Activated B cell treated with CpG ODN at 0.5 μM for 24 hours (primary cell): ENCODE data around the gene SPTBN5. TPM values are rescaled to one million over a fixed set of nuclear protein-coding genes. Genes with fewer than 3 reads are reported as not detected.

ENCODE experiments used
- ATAC-seq: fragments of 200-7000 bp; cut with Tn5 transposase; one replicate; pipeline ENCODE4 v1.10.0; 2021; ENCODE audit warnings: low read depth, mild to moderate bottlenecking, moderate library complexity
- CTCF ChIA-PET: fragments of 350-600 bp; sonication (Branson Sonifier 250); formaldehyde crosslinking; loops from one replicate; lab custom pipeline; 2021; ENCODE audit warnings: antibody characterized with exemption; lab: Charles Lee
- POLR2A ChIA-PET: fragments of 350-600 bp; sonication (Branson Sonifier 250); formaldehyde crosslinking; loops from one replicate; lab custom pipeline; 2021; ENCODE audit warnings: antibody characterized with exemption; lab: Charles Lee
- DNase-seq: peaks from one replicate; pipeline ENCODE4 v3.0.0; 2022
- H3K27ac Mint-ChIP-seq: one replicate; pipeline ENCODE4 v1.8.0; 2020; ENCODE audit warnings: mixed read lengths
- H3K27me3 Mint-ChIP-seq: one replicate; pipeline ENCODE4 v1.8.0; 2021; ENCODE audit warnings: mixed read lengths
- H3K36me3 Mint-ChIP-seq: one replicate; pipeline ENCODE4 v1.8.0; 2021; ENCODE audit warnings: low read depth, mixed read lengths
- H3K4me1 Mint-ChIP-seq: one replicate; pipeline ENCODE4 v1.8.0; 2021; ENCODE audit warnings: mixed read lengths
- H3K4me3 Mint-ChIP-seq: one replicate; pipeline ENCODE4 v1.8.0; 2020; ENCODE audit warnings: mild to moderate bottlenecking, mixed read lengths
- H3K9me3 Mint-ChIP-seq: one replicate; pipeline ENCODE4 v1.8.0; 2020; ENCODE audit warnings: mixed read lengths
- CTCF ChIP-seq: fragments of 200-600 bp; IDR thresholded peaks from one replicate; pipeline ENCODE4 v1.8.0; 2022; ENCODE audit warnings: antibody characterized with exemption, mild to moderate bottlenecking
- intact Hi-C: fragments of 100-400 bp; cut with micrococcal nuclease; formaldehyde crosslinking; loops from one replicate; pipeline ENCODE4 v1.15.1; 2024
- total RNA-seq: library from RNA; stranded (reverse); gene quantifications from 2 replicates; pipeline ENCODE4 v1.2.3, GENCODE V29; 2022

The SPTBN5 gene
- total RNA-seq, 1 donor from 2014 or later: 1.1 TPM

DNA sequence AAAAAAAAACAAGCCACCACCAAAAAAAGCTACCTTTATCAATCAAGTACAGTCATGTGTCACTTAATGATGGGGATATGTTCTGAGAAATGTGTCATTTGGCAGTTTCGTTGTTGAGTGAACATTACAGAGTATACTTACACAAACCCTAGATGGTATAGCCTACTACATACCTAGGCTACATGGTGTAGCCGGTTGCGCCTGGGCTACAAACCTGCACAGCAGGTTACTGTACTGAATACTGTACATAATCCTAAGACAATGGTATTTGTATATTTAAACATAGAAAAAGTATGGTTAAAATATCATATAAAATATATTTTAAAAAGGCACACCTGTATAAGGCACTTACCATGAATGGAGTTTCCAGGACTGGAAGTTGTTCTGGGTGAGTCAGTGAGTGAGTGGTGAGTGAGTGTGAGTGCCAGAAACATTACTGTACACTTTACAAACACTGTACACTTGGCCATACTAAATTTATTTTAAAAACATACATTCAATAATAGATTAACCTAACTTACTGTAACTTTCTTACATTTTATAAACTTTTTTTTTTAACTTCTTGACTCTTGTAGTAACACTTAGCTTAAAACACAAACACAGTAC, 91.9 kb downstream of the SPTBN5 start:
- H3K36me3 Mint-ChIP-seq: peaks cover 39% of the 10 kb centered on the region
- POLR2A ChIA-PET: no interaction called here

GRCh38 chr15:41801185-41801584, 92.7 kb downstream of the SPTBN5 start:
- POLR2A ChIA-PET: no interaction called here
- peaks cover 39% of the 10 kb centered on the region for H3K36me3 Mint-ChIP-seq

More for the DNA sequence above, 91.9 kb downstream of the SPTBN5 start:
- Mint-ChIP-seq H3K27me3 (no peaks in the 10 kb centered on the region), H3K9me3 (no peaks in the 10 kb centered on the region), H3K4me3 (no peak overlapping the region), H3K27ac (no peak overlapping the region), H3K4me1 (peaks cover 25% of the 10 kb centered on the region)
- intact Hi-C loops: no loop called here
- TF ChIP-seq CTCF: no peak
- ATAC-seq (no peak), DNase-seq (no peak)
- CTCF ChIA-PET: interaction anchor here (4.7 kb wide), 1 partner anchor 28 kb away, joined by 18 read pairs; the partner anchor contains the start of gene MAPKBP1

GRCh38 chr15:41799488-41799805, 94.4 kb downstream of the SPTBN5 start:
- POLR2A ChIA-PET: interaction anchor here (0.8 kb wide), 1 partner anchor 25 kb away, joined by 5 read pairs; the partner anchor contains the start of gene MAPKBP1
- peaks cover 38% of the 10 kb centered on the region for H3K36me3 Mint-ChIP-seq
- no peak overlapping the region for H3K4me3 Mint-ChIP-seq
- H3K4me1 Mint-ChIP-seq: peaks cover 44% of the 10 kb centered on the region
- H3K27me3 Mint-ChIP-seq: no peaks in the 10 kb centered on the region
- H3K27ac Mint-ChIP-seq: peak overlapping the region; percentile 11
- intact Hi-C loops: no loop called here
- no peak for TF ChIP-seq CTCF
- CTCF ChIA-PET: interaction anchor here (1.7 to 4.7 kb wide), 2 partner anchors 11 to 26 kb away, joined by 4 to 18 read pairs; partner anchors contain the start of gene MAPKBP1
- no peaks in the 10 kb centered on the region for H3K9me3 Mint-ChIP-seq
- ATAC-seq: peak; percentile 21
- DNase-seq: no peak

More at GRCh38 chr15:41801185-41801584, 92.7 kb downstream of the SPTBN5 start:
- H3K4me3 Mint-ChIP-seq: no peak overlapping the region
- H3K27me3 Mint-ChIP-seq: no peaks in the 10 kb centered on the region
- no peak overlapping the region for H3K27ac Mint-ChIP-seq
- no peaks in the 10 kb centered on the region for H3K9me3 Mint-ChIP-seq
- TF ChIP-seq CTCF: no peak
- CTCF ChIA-PET: interaction anchor here (4.7 kb wide), 1 partner anchor 28 kb away, joined by 18 read pairs; the partner anchor contains the start of gene MAPKBP1
- no peak for ATAC-seq
- no peak for DNase-seq
- peaks cover 29% of the 10 kb centered on the region for H3K4me1 Mint-ChIP-seq
- intact Hi-C loops: no loop called here

DNA sequence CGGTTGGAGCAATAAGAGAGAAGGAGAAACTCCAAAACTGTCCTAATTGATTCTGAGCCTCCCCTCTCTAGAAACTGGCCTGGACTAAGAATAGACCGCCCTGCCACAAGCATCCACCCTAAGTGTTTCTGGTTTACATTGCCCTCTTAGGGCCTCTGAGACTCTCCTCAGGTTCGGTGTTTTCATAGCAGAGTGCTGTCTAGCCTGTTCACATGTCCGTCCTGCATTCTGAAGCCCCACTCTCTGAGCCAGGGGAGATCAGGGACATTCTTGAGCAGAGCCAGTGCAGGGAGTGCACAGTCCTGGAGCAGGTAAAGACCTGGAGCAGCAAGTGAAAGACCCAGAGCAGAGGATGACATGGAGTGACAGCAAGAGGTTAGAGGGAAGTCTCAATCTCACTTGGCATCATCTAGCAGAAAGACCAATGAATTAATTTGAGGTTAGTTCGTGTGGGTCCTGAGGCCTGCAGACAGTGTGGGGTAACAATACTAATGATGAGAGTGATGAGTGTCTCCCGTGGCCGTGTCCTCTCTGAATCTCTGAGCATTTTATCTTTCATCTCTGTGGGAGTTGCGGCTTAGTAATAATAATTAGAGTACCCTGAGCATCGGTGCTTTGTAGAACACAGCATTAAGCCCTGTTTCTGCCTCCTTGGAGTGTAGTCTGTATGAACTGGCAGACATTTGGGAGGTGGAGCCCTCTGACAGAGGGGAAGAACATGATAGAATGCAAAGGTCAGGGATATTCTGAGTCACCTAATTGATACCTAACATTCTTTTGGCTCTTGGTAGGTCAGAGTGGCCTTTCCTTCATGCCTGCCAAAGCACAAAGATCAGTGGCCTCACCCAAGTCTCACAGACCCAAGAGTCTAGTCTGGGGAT, 95.0 kb downstream of the SPTBN5 start:
- Mint-ChIP-seq H3K9me3 (no peaks in the 10 kb centered on the region), H3K36me3 (peaks cover 33% of the 10 kb centered on the region), H3K27me3 (no peaks in the 10 kb centered on the region), H3K4me3 (no peak overlapping the region), H3K27ac (peak overlapping the region; percentile 64), H3K4me1 (peaks cover 44% of the 10 kb centered on the region)
- intact Hi-C loops: no loop called here
- DNase-seq (no peak), ATAC-seq (peak; percentile 25)
- TF ChIP-seq CTCF: no peak
- ChIA-PET CTCF (interaction anchor here (1.7 kb wide), 1 partner anchor 12 kb away, joined by 4 read pairs; no protein-coding TSS in a partner anchor), POLR2A (interaction anchor here (0.7 to 0.8 kb wide), 2 partner anchors 25 to 578 kb away, joined by 5 read pairs; partner anchors contain the start of gene MAPKBP1)

Other genes with a start within 250 kb of the SPTBN5 start
- 49.9 and 58.3 TPM in 2 replicates for gene MGA, start 233.6 kb downstream of the SPTBN5 start, total RNA-seq
- 31.3 and 42.3 TPM in 2 replicates for gene MAPKBP1, start 119.6 kb downstream of the SPTBN5 start, total RNA-seq
- 12.1 and 16.5 TPM in 2 replicates for gene JMJD7, start 66.0 kb downstream of the SPTBN5 start, total RNA-seq
- 5.3 and 8.2 TPM in 2 replicates for gene PLA2G4B, start 55.2 kb downstream of the SPTBN5 start, total RNA-seq
- 38.4 and 42.6 TPM in 2 replicates for gene EHD4, start 78.5 kb upstream of the SPTBN5 start, total RNA-seq
- gene PLA2G4E, start 127.0 kb upstream of the SPTBN5 start, total RNA-seq: not detected in 2 replicates
- not detected in 2 replicates for gene PLA2G4D, start 200.5 kb upstream of the SPTBN5 start, total RNA-seq